Measurements from ENCODE around the gene MPV17L2. TPM values are rescaled to one million over a fixed set of nuclear protein-coding genes. Genes with fewer than 3 reads are reported as not detected.
A peak's percentile ranks its signal among the peaks of the same experiment; 100 is the strongest.

The MPV17L2 gene
- total RNA-seq, 4 donors from 2014 or later: 4.7 to 57.7 (median 29.3) TPM

DNA sequence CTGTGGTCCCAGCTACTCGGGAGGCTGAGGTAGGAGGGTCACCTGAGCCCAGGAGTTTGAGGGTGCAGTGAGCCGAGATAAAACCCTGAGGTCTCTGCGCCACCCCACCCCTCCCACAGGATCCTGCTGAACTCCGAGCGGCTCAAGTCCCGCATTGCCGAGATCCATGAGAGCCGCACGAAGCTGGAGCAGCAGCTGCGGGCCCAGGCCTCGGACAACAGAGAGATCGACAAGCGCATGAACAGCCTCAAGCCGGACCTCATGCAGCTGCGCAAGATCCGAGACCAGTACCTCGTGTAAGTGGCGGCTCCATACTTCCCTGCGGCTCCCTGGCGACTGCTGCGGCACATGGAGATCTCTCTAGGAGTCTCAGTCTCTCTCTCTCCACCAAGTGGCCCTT lies 26.0 kb upstream of the MPV17L2 start:
- H3K27me3 ChIP-seq: no peaks in the 10 kb centered on the region
- TF ChIP-seq, protein P1, sequence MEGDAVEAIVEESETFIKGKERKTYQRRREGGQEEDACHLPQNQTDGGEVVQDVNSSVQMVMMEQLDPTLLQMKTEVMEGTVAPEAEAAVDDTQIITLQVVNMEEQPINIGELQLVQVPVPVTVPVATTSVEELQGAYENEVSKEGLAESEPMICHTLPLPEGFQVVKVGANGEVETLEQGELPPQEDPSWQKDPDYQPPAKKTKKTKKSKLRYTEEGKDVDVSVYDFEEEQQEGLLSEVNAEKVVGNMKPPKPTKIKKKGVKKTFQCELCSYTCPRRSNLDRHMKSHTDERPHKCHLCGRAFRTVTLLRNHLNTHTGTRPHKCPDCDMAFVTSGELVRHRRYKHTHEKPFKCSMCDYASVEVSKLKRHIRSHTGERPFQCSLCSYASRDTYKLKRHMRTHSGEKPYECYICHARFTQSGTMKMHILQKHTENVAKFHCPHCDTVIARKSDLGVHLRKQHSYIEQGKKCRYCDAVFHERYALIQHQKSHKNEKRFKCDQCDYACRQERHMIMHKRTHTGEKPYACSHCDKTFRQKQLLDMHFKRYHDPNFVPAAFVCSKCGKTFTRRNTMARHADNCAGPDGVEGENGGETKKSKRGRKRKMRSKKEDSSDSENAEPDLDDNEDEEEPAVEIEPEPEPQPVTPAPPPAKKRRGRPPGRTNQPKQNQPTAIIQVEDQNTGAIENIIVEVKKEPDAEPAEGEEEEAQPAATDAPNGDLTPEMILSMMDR (IDR thresholded peaks at IDR 0.05): no peak
- TF ChIP-seq POLR2A (IDR thresholded peaks at IDR 0.05): no peak
- intact Hi-C loops (cut with DNase I): no loop called here
- 90 to 99% methylated on average over 9 to 20 of the region's 21 CpGs for WGBS, 2 donors
- no peak overlapping the region for H3K27ac ChIP-seq
- peaks cover 30 to 52% of the 10 kb centered on the region in 2 donors for H3K36me3 ChIP-seq
- no peak overlapping the region for H3K4me3 ChIP-seq (replicated peaks in 1 of 3)
- H3K9me3 ChIP-seq: no peaks in the 10 kb centered on the region
- no peaks in the 10 kb centered on the region for H3K4me1 ChIP-seq
- no peak for DNase-seq

DNA sequence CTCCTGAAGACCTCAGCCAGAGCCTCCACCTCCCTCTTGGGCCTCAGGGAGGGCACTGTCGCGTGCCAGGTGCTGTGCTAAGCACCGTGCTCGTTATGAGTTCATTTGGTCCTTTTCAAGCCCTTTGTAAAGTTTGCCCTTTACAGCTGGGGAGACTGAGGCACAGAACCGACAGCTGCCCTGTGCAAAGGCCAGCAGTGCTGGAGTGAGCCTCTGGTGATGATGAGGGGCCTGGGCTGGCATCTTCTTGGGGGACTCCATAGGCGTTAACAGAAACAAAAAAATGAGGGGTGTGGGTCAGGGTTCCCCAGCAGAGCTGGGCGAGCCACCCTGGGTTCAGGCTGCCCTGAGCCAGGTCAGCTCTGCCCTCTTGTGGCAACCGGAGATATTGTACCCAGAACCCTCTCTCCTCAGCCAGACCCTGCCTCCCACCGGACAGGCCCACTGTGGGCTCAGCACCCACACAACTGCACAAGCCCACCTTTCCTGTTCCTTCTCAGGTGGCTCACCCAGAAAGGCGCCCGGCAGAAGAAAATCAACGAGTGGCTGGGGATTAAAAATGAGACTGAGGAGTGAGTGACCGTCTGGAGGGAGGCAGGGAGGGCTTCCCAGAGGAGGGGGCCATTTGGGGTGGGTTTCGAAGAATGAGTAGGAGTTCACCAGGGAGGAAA lies 24.9 kb upstream of the MPV17L2 start:
- Histone ChIP-seq H3K4me1 (peaks cover 0 to 1% of the 10 kb centered on the region in 2 donors), H3K36me3 (peaks cover 24 to 43% of the 10 kb centered on the region in 2 donors), H3K9me3 (no peaks in the 10 kb centered on the region), H3K27ac (no peak overlapping the region), H3K27me3 (no peaks in the 10 kb centered on the region), H3K4me3 (replicated peaks in 1 of 3) (no peak overlapping the region)
- intact Hi-C loops (cut with DNase I): no loop called here
- peak; percentile 36 to 37 for DNase-seq
- 79 to 82% methylated on average over 10 to 13 of the region's 14 CpGs for WGBS, 2 donors
- TF ChIP-seq POLR2A (IDR thresholded peaks at IDR 0.05): no peak
- TF ChIP-seq, protein P1 (IDR thresholded peaks at IDR 0.05): peak in 5 of 6 experiments; percentile 19 to 69 (median 52)

DNA sequence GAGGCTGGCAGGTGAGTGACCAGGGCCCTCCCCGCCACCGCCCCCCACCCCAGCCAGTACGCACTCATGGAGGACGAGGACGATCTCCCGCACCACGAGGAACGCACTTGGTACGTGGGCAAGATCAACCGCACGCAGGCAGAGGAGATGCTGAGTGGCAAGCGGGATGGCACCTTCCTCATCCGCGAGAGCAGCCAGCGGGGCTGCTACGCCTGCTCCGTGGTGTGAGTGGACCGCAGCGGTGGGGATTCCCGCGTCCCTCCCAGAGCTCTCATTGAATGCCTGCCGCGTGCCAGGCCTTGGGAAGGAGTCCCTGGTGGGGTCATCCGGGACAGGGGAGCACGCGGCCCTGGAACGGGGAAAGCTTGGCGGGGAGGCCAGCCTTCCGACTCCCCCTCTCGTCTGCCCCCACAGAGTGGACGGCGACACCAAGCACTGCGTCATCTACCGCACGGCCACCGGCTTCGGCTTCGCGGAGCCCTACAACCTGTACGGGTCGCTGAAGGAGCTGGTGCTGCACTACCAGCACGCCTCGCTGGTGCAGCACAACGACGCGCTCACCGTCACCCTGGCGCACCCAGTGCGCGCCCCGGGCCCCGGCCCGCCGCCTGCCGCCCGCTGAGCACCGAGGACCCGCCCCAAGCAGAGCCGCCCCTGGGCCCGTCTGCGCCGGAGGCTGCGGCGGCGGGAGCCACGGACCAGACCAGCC lies 24.2 kb upstream of the MPV17L2 start:
- H3K36me3 ChIP-seq: peaks cover 20 to 37% of the 10 kb centered on the region in 2 donors
- H3K4me3 ChIP-seq (replicated peaks in 1 of 3): no peak overlapping the region
- TF ChIP-seq POLR2A (IDR thresholded peaks at IDR 0.05): no peak
- TF ChIP-seq, protein P1 (IDR thresholded peaks at IDR 0.05): no peak
- 96 to 97% methylated on average over 44 to 55 of the region's 66 CpGs for WGBS, 2 donors
- H3K4me1 ChIP-seq: peaks cover 4 to 5% of the 10 kb centered on the region in 2 donors
- no peak overlapping the region for H3K27ac ChIP-seq
- no peaks in the 10 kb centered on the region for H3K27me3 ChIP-seq
- no peak for DNase-seq
- no peaks in the 10 kb centered on the region for H3K9me3 ChIP-seq
- intact Hi-C loops (cut with DNase I): no loop called here

DNA sequence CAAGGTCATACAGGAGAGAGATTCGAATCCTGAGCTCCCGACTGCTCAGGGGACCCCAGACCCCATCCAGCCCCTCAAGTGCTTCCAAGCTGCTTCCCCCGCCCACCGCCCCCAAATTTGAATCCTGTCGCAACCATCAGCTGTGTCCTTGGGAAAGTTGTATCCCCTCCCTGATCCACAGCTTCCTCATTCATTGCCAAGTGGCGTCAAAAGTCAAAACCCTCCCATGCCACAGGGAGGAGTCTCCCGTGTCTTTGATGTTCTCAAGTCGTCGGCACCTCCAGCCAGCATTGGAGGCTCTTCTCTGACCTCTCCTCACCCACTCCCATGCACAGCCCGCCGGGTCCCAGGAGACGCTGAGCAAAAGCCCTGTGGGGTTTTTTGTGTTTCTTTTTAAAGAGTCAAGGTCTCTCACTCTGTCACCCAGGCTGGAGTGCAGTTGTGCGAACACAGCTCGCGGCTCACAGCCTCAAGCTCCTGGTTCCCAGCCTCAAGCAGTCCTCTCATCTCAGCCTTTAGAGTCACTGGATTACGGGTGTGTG lies 22.2 kb upstream of the MPV17L2 start:
- Histone ChIP-seq H3K36me3 (peaks cover 19 to 27% of the 10 kb centered on the region in 2 donors), H3K4me3 (replicated peaks in 1 of 3) (no peak overlapping the region), H3K9me3 (no peaks in the 10 kb centered on the region), H3K4me1 (peaks cover 5 to 13% of the 10 kb centered on the region in 2 donors), H3K27me3 (no peaks in the 10 kb centered on the region), H3K27ac (no peak overlapping the region)
- TF ChIP-seq, protein P1 (IDR thresholded peaks at IDR 0.05): no peak
- TF ChIP-seq POLR2A (IDR thresholded peaks at IDR 0.05): no peak
- intact Hi-C loops (cut with DNase I): no loop called here
- DNase-seq: no peak
- WGBS, 2 donors: 56 to 79% methylated on average over 16 of the region's 16 CpGs

All from thyroid gland (tissue), 4 donors.